Fibroblast of gingiva (primary cell): ENCODE measurements around the gene ANXA6.
"Not testable (repeated sequence)": the region's sequence is repeated elsewhere in the genome, so short reads cannot be mapped to it uniquely, and the experiment has no call there.

ENCODE experiments used
- DNase-seq: peaks from one replicate; pipeline ENCODE4 v3.0.0-alpha.2; 2011; ENCODE audit warnings: low read depth

Gene ANXA6

GRCh38 chr5:151181818-151182523 is 24.4 kb upstream of the ANXA6 start:
- DNase-seq, result no peak

DNA sequence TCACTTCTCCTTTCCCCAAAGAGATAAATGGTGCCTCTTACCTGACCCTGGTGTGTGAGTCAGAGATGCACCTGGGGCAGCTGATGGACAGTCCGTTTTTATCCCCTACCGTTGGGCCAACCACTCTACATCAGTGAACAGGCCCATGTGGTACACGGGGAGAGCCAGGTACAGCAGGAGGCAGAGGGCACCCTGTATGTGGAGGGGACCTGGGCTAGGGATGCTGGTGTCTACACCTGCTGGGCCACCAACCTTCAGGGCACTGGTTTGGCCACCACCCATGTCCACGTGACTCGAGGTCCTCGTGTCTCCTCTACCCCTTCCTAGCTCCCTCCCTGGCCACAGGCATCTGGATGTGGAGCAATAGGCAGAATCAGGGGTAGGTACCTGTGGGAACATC is 22.7 kb upstream of the ANXA6 start:
- no peak for DNase-seq

DNA sequence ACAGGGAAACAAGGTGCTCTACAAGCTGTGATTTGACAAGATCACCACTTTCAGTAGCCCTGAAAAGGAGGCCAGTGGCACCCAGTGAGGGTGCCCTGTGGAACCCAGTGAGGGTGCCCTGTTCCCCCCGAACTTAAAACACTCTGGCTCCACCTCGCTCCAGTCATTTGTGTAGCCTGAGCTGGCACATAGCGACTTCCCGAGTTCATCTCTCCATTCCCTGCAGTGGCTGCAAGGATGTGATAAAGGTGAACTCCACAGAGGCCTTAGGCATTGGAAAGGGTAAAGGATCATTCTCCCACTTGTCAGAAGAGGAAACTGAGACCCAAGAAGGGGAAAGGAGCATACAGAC is 21.9 kb upstream of the ANXA6 start:
- DNase-seq, result no peak

- no peak for DNase-seq
These were observed 21.4 kb upstream of the ANXA6 start for GRCh38 chr5:151178777-151179488.

DNA sequence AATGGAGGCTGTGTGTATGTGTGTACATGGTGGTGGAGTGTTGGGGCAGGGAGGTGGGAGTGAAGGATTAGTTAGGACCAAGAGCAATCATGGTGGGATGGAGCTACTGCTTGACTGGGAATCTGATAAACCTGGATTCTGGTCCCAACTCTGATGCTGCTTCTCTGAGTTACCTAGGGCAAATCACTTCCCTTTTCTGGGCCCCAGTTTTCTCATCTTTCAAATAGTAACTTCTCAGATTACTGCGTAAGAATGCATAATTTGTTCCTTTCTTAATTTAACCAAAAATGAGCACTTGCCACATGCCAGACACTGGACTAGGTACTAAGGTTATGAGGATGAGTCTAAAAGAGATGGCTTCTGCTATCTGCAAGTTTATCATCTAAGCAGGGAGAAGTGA is 20.8 kb upstream of the ANXA6 start:
- DNase-seq, result no peak

- not testable (repeated sequence) for DNase-seq
These were observed 18.7 kb upstream of the ANXA6 start for GRCh38 chr5:151176268-151176667.

DNA sequence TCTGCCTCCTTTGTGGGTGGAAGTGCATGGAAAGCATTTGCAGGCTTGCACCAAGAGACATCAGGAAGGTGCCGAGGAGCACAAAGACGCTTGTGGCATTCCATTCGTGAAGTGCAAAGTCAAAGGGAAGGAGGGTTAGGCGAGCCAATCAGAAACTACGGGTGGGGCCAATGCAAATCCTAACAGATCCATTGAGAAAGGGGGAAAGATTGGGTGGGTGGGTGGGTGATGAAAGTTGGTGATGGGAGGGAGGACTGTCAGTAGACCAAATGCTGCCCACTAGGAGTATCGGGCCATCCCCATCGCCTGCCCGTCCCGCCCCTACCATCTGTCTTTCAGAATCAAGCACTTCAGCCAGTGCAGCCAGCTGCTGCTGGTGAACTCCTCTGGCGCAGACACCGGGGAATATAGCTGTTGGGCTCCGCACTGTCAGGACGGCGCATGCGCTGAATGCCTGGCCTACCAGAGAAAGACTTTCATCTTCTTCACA is 17.1 kb upstream of the ANXA6 start:
- no peak for DNase-seq

DNA sequence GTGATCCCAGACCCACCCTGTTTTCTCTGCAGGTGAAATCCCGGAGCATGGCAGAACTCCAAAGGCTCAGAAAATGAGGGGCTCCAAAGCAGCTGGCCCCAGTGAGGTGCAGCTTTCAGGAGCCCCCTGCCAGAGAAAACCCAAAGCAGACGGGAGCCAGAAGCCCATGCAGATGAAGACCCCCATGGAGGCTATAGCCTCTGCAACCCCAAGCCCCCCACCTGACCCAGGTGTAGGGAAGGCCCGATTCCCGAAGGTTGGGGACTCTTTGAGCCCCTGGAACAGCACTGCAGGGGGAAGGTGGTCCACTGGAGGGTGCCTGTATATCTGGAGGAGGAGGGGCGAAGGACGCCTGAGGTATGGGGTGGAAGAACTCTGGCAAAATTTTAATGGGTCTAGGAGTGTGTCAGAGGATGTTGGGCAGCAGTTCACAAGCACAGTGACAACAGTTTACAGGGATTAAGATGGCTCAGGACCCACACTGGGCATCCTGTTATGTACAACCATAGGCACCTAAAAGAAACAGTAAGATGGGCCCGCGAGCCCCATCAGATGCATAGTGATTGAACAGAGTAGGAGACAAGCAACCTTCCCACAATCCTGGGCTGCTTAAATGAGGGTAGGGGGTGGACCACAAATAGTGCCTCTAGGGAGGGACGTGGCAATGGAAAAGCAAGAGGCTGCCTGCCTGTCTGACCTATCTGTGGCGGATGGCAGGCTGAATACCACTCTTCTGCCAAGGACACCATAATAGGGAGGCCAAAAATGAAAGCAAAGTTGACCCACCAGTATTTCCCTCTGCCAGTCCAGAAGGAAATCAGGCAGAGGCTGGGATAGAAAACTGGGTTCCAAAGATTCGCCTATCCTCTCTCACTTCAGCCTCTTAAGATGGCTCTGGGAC is 16.4 kb upstream of the ANXA6 start:
- no peak for DNase-seq

DNA sequence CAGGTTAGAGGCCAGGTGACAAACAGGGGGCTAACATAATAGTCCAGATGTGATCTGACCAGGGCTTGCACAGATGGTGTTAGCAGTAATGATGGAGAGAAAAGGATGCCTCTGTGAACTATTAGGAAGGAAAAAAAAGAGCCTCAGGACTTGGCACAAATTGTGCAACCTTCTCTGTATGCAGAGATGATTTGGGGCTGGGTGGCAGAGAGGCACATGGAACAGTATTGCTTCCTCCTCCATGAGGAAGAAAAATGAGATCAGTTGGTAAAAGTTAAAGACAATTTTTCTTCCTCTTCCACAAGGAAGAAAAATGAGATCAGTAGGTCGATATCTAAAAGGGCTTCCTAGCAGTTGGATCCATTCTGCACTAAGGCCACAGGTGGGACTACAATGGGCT is 13.9 kb upstream of the ANXA6 start:
- no peak for DNase-seq

DNA sequence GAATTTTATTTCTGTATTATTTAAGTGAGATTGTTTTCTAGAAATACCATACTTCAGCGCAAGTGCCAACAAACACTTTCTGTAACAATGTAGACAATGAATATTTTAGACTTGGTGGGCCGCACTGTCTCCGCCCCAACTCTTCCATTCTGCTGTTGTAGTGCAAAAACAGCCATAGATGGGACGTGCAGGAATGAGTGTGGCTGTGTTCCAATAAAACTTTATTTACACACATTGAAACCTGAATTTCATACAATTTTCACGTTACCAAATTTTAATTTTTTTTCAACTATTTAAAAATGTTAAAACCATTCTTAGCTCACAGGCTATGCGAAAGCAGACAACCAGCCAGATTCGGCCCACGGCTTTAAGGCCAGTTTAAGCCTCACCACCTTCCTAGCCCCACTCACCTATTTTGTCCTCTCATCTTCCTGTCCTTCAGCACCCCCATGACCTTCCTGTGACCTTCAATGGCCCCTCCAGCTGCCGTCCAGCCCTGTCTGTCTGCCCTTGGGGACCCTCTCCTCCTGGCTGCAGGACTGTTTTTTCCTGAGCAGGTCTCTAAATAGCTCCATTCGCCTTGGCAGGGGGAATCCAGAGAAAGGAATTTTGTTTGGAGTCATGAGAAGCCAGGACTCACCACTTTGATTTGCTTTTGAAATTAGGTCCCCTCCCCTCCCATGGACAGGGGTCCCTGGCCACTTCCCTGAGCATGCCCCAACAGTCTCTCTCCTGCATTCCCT is 11.2 kb upstream of the ANXA6 start:
- no peak for DNase-seq

DNA sequence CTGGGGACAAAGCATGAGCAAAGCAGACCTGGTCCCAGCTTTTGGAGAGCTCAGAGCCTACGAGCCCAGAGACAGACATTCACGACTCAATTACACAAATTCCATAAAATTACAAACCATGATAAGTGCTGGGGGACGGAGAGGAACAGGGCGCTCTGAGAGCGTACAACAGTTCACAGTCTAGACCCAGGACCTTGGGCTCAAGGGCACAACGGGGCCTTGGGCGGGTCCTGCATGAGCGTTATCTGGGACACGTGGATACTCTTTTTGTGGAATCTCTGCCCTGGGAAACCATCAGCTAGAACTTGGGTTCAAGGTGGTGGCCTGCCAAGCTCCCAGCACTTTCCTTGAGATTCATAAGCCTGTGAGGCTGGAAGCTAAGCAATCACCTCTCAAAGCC is 9.4 kb upstream of the ANXA6 start:
- no peak for DNase-seq

DNA sequence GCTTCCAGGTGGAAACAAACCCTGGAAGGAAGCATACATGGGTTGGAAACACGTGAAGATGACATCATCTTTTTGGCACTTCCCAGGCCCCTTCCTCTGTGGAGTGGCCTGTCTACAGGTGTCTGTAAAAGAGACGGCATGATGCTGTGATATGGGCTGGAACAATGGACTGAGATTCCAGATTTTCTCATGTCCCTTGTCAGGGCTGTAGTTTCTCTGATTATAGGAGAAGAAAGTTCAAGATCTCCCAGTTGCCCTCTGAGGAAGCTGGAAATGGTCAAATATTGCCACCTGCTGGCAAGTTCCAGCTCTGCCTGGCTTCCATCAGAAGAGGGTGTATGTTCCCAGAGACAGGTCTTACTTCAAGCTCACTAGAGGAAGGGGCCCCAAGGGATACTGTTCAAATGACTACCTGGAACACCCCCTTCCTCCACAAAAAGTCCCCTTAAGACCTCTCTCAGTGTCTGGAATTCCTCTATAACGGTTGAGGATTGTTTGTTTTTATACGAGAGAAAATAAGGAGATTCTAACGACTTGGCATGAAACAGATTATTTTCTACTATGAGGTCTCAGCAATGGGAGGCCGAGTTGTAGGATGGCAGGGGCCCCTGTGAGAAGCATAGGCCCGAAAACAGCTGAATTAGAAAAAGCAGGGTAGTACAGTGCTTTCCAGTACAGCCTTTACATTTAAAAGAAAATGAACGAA is 7.3 kb upstream of the ANXA6 start:
- DNase-seq, result peak; percentile 65

GRCh38 chr5:151162776-151163175 is 5.2 kb upstream of the ANXA6 start:
- no peak for DNase-seq

DNA sequence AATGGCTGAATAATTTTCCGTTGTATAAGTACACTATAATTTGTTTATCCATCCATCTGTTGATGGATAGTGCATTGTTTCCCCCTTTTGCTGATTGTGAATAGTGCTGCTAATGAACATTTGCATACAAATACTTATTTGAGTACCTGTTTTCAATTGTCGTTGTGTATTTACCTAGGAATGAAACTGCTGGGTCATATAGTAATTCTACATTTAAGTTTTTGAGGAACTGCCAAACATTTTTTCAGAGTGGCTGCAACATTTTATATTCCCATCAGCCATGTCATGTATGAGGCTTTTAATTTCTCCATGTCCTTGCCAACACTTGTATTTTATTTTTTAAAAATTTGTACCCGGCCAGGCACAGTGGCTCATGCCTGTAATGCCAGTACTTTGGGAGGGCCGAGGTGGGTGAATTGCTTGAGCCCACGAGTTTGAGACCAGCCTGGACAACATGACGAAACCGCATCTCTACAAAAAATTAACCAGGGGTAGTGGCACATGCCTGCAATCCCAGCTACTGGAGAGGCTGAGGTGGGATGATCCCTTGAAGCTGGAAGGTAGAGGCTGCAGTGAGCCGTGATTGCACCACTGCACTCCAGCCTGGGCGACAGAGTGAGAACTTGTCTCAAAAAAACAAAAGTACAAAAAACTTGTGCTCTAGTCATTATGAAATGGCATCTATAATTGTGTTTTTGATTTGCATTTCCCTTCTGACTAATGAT is 2.2 kb upstream of the ANXA6 start:
- DNase-seq, result no peak

DNA sequence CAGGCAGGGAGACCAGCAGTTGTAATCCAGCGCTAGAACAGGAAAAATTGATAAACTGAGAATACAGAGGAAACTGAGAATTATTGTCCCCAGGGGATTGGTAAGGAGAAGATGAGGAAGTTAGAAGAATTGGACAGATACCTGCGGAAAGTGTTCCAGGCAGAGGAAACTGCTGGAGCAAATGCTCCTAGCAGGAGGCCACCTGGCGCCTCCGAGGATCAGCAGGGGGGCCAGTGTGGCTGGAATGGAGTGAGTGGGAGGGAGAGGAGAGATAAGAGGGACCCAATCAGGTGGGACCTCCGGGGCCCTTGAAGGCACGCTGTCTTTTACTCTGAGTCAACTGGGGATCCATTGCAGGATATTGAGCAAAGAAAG is 695 bp upstream of the ANXA6 start:
- DNase-seq, result no peak

GRCh38 chr5:151156507-151157420 is 815 bp downstream of the ANXA6 start:
- peak; percentile 58 for DNase-seq

DNA sequence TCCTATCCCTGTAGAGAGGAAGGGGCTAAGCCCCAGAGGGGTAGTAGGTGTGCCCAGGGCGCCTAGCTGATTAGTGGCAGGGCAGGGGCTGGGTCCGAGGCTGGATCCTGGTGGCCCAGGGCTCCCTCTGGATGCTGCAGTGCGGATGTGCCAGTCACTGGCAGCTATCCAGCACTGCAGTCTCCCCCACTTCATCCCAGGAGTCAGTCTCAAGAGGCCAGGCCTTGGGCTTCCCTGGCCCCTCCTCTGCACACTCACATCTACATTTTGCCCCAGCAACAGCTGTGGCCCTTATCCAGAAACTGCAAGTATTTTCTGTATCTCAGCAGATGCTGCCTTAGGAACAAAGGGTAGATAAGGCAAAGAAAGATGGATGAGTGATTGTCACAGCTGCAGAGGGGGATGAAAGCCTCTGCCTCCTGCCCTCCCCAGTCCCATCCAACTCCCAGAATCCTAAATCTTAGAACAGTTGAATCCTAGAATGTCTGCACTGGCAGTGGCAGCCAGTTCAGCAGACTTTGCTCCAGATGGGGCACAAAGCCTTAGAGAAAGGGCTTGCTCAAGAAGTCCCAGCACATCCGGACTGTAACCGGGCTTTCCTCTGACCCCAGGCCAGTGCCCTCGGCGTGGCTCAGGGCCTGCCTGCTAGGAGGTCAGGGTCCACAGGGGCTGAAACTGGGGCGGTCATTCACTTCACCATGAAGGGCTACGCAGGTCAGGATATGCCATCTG is 1.6 kb downstream of the ANXA6 start:
- DNase-seq, result peak; percentile 63

DNA sequence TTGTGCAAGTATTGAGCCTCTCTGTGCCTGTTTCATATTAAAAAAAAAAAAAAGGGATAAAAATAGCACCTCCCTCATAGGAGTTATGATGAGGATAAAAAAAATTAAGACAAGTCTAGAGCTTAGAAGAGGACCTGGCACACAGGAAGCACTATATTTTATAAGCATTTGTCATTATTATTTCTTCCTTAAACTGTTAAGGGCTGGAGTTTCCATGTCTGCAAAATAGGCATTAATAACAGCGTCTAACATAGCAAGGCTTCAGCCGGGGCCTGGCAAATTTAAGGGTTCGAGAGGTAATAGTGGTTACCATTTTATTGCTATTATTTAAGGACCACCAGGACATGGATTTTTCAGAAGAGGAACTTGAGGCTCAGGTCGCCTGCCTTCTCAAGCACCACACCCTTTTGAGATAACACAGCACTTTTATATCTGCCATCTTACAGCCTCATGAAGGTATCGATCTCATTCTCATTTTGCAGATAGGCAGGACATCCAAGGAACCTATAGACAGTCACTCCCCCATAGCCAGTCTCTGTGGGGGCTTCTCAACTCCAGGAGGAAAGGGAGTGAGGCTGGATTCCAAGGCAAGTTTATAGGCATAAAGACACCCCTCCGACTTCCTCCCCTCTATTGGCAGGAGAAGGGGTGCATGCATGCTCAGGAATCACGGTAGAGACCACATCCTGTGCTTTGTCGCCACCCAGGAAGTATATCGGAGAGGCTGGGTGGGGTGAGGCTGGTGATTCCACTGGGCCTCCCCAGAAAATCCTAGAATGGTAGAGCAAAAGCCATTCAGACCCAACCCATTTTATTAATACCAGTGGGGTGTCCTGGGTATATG is 2.4 kb downstream of the ANXA6 start:
- no peak for DNase-seq
